GM12865 (cell line): ENCODE results near the gene CST9L.

ENCODE experiments used
- DNase-seq: peaks from one replicate; pipeline ENCODE4 v3.0.0; 2010; ENCODE audit warnings: low read depth
- H3K4me3 ChIP-seq: 2 replicates; pipeline ENCODE4 v1.5.1; 2011; ENCODE audit warnings: mild to moderate bottlenecking, low read depth, low read length, control low read depth
- TF ChIP-seq, protein P1 (sequence below): IDR thresholded peaks from 2 replicates; pipeline ENCODE4 v1.5.1; 2011; ENCODE audit warnings: low read length, control low read depth, low read depth, inconsistent platforms; ENCODE audit not compliant: insufficient read depth; ENCODE audit errors: missing control alignments

Gene CST9L

DNA sequence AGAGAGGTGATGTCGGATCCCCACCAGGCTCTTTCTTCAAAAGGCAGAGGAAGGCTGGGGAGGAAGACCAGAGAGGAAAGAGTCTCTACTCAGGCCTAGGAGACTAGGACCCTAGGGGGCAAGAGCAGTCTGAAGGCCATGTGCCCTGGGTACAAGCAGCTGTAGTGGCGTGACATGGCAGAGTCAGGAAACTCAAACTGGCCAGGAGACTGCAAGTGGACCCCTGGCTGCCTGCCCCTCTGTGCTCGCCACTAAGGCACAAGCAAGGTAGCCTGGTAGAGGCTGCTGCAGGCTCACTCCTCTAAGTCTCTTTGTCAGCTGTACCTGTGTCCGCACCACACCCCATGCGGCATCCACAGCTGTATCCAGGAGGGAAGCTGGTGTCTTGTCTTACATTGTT lies 19.9 kb downstream of the CST9L start:
- H3K4me3 ChIP-seq, result no peak overlapping the region
- TF ChIP-seq, protein P1, sequence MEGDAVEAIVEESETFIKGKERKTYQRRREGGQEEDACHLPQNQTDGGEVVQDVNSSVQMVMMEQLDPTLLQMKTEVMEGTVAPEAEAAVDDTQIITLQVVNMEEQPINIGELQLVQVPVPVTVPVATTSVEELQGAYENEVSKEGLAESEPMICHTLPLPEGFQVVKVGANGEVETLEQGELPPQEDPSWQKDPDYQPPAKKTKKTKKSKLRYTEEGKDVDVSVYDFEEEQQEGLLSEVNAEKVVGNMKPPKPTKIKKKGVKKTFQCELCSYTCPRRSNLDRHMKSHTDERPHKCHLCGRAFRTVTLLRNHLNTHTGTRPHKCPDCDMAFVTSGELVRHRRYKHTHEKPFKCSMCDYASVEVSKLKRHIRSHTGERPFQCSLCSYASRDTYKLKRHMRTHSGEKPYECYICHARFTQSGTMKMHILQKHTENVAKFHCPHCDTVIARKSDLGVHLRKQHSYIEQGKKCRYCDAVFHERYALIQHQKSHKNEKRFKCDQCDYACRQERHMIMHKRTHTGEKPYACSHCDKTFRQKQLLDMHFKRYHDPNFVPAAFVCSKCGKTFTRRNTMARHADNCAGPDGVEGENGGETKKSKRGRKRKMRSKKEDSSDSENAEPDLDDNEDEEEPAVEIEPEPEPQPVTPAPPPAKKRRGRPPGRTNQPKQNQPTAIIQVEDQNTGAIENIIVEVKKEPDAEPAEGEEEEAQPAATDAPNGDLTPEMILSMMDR, result no peak
- DNase-seq, result no peak

DNA sequence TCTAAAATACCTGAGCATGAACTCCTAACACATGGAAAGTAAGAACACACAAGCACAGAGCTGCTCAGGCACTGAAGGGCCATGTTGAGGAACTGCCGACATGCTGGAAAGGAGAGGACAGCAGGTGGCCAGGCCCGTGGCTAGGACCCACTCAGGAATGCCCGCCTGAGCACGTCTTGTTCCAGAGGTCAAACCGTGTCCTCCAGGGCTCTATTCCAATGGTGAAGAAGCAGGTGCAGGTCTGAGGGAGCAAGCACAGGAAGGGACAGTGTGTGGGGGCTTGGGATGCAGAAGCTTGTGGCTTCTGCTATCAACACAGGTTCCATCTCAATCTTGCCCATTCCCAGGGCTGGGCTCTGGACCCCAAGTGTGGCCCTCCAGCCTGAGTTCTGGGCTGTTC lies 20.7 kb downstream of the CST9L start:
- no peak for DNase-seq
- TF ChIP-seq, protein P1, result no peak

DNA sequence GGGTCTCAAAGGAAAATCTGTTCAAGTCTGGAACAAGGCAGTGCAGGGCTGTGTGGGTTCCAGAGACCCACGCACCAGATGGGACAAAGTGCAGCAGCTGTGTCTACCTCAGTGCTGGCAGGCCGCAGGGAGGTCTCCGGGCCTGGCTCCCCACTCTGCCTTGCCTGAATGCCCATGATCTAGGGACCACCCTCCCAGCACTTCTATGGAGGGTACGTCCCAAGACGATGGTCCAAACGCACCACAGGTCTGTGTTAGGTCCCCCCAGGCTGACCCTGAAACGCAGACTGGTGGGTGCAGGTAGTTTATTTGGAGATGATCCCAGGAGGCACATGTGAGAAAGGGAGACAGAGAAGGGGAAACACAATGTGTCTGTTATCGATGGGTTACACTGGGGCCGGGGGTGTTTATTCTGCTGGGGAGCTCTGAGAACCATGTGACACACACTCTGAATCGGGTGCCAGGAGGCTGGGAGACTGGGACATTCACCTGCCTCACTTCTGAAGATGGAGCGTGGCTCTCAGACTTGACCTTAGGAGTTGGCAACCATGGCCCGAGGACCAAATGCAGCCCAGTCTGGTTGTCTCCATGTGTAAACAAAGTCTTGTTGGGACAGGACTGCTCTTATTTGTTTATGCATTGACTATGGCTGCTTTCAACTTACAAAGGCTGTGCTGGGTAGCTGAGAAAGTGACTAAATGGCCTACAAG lies 21.7 kb downstream of the CST9L start:
- TF ChIP-seq, protein P1, result no peak
- no peak overlapping the region for H3K4me3 ChIP-seq
- no peak for DNase-seq

More for the DNA sequence above, 20.7 kb downstream of the CST9L start:
- H3K4me3 ChIP-seq, result no peak overlapping the region

DNA sequence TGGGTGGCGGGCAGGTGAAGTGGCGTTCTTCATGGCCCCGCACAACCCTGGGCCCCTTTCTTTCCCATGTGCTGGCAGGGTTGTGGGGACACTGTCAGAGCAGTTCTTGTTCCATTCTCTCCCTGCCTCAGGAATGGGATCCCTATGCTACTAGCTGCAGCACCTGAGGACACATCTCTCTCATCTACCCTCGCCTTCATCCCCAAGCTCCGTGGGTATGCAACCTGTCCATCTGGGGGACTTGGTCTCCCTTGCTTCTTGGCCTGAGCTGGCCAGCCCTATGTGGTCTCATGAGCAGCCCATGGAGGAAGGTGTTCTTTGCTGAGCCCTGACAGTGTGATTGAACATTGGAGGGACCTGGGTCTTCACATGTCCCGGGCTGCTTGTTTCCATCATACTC lies 24.2 kb downstream of the CST9L start:
- DNase-seq, result no peak
- TF ChIP-seq, protein P1, result no peak
- H3K4me3 ChIP-seq, result no peak overlapping the region

DNA sequence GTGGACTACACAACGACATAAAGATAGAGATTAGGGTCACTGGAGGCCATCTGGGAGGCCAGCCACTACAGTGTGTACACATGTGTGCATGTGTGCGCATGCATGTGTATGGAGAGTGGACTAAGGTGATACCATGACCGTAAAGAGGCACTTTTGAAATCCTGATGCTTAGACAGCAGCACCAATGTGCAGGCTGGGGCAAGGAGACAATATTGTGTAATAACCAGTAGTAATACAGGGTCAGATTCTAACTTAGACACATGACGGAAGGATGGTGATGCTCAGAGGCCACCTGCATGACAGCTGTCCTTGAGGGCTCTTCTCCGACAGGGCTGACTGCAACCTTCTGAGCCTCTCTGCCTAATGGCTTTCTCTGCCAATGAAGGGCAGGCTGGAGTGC lies 25.5 kb downstream of the CST9L start:
- no peak overlapping the region for H3K4me3 ChIP-seq
- TF ChIP-seq, protein P1, result no peak
- no peak for DNase-seq

DNA sequence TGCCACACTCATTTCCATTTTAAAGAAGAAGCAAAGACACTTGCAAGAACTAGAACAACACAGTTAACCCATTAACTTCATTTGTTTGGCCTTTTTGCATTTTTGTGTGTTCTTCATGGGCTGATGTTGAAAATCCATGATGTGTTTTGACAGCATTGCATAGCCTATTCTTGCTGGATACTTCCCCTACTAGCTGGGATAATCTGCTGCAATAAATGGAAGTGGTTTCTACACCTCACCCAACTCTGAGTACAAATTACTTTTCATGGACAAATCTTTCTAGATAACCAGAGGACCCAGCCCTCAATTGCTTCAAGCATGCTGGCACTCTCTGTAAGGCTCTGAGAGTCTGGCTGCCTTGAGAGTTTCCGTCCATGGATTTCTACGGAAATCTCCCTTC lies 26.5 kb downstream of the CST9L start:
- H3K4me3 ChIP-seq, result no peak overlapping the region
- TF ChIP-seq, protein P1, result no peak
- no peak for DNase-seq

DNA sequence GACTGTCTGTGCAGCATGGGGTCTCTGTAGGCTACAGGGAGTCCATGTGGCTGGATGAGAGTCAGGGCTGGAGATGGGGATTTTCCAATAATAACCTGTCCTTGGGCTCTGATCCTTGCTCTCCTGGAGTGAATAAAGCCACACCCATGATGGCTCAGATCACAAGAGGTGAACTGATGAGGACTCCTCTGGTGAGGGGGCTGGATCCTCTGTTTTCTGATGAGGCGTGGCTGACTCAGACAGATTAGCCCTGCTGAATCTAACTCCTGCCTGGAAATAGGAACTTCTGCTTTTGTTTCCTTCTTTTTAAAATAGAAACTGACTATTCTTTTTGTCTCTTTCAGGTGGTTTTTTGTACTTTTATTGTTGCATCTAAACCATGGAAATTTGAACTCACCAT lies 27.0 kb downstream of the CST9L start:
- TF ChIP-seq, protein P1, result no peak
- H3K4me3 ChIP-seq, result no peak overlapping the region
- DNase-seq, result no peak
